H9 (cell line): ENCODE results near the gene AGTRAP. TPM values are rescaled to one million over a fixed set of nuclear protein-coding genes. Genes with fewer than 3 reads are reported as not detected.

Source experiments
- DNase-seq: peaks from one replicate; pipeline ENCODE4 v3.0.0-alpha.2; 2017
- H2AFZ ChIP-seq: one replicate; pipeline ENCODE4 v1.6.1; 2013; ENCODE audit warnings: mild to moderate bottlenecking, low read length, control low read depth, moderate library complexity
- H2AK5ac ChIP-seq: 2 replicates; pipeline ENCODE4 v1.6.1; 2013; ENCODE audit warnings: low read length, control low read depth, mixed read lengths; ENCODE audit not compliant: insufficient read length
- H2BK120ac ChIP-seq: one replicate; pipeline ENCODE4 v1.6.1; 2013; ENCODE audit warnings: low read depth, mild to moderate bottlenecking, low read length, control low read depth, inconsistent platforms; ENCODE audit not compliant: poor library complexity, severe bottlenecking
- H2BK12ac ChIP-seq: 2 replicates; pipeline ENCODE4 v1.6.1; 2013; ENCODE audit warnings: low read length, control low read depth, mixed read lengths, low read depth; ENCODE audit not compliant: insufficient read length
- H2BK15ac ChIP-seq: 2 replicates; pipeline ENCODE4 v1.6.1; 2013; ENCODE audit warnings: low read depth, low read length, control low read depth
- H2BK20ac ChIP-seq: one replicate; pipeline ENCODE4 v1.6.1; 2013; ENCODE audit warnings: low read depth, mild to moderate bottlenecking, low read length, control low read depth, inconsistent platforms; ENCODE audit not compliant: poor library complexity, severe bottlenecking
- H2BK5ac ChIP-seq: 2 replicates; pipeline ENCODE4 v1.6.1; 2013; ENCODE audit warnings: low read length, control low read depth, mixed read lengths; ENCODE audit not compliant: insufficient read length
- H3K14ac ChIP-seq: 2 replicates; pipeline ENCODE4 v1.6.1; 2013; ENCODE audit warnings: low read length, control low read depth; ENCODE audit not compliant: insufficient read depth
- H3K18ac ChIP-seq: 2 replicates; pipeline ENCODE4 v1.6.1; 2013; ENCODE audit warnings: low read depth, mild to moderate bottlenecking, mixed read lengths, low read length, control low read depth; ENCODE audit not compliant: insufficient read length
- H3K23ac ChIP-seq: 2 replicates; pipeline ENCODE4 v1.6.1; 2013; ENCODE audit warnings: low read length, control low read depth, mixed read lengths, low read depth; ENCODE audit not compliant: insufficient read length
- H3K23me2 ChIP-seq: 2 replicates; pipeline ENCODE4 v1.6.1; 2013; ENCODE audit warnings: low read depth, mild to moderate bottlenecking, mixed read lengths, low read length, control low read depth; ENCODE audit not compliant: insufficient read length, poor library complexity, severe bottlenecking
- H3K27ac ChIP-seq: 2 replicates; pipeline ENCODE4 v1.5.1; 2013; ENCODE audit warnings: low read length, control low read depth, mixed read lengths, low read depth; ENCODE audit not compliant: insufficient read length
- H3K27me3 ChIP-seq: 2 replicates; pipeline ENCODE4 v1.6.1; 2013; ENCODE audit warnings: low read length, control low read depth, inconsistent platforms; ENCODE audit not compliant: insufficient read depth
- H3K4ac ChIP-seq: 2 replicates; pipeline ENCODE4 v1.6.1; 2013; ENCODE audit warnings: low read depth, mild to moderate bottlenecking, control low read depth, inconsistent platforms, low read length, moderate library complexity
- H3K4me1 ChIP-seq: 2 replicates; pipeline ENCODE4 v1.6.1; 2013; ENCODE audit warnings: low read length, control low read depth, inconsistent platforms; ENCODE audit not compliant: insufficient read depth
- H3K4me2 ChIP-seq: 2 replicates; pipeline ENCODE4 v1.6.1; 2013; ENCODE audit warnings: low read length, control low read depth, mixed read lengths; ENCODE audit not compliant: insufficient read length, insufficient read depth
- H3K56ac ChIP-seq: 2 replicates; pipeline ENCODE4 v1.6.1; 2013; ENCODE audit warnings: low read depth, mild to moderate bottlenecking, mixed read lengths, low read length, control low read depth; ENCODE audit not compliant: insufficient read length
- H3K79me1 ChIP-seq: 2 replicates; pipeline ENCODE4 v1.6.1; 2013; ENCODE audit warnings: low read depth, mild to moderate bottlenecking, moderate library complexity, low read length, control low read depth, inconsistent platforms; ENCODE audit not compliant: insufficient read depth, poor library complexity, severe bottlenecking
- H3K79me2 ChIP-seq: 2 replicates; pipeline ENCODE4 v1.6.1; 2013; ENCODE audit warnings: low read length, control low read depth, inconsistent platforms; ENCODE audit not compliant: insufficient read depth
- H3K9ac ChIP-seq: 2 replicates; pipeline ENCODE4 v1.6.1; 2013; ENCODE audit warnings: low read length, control low read depth, mixed read lengths; ENCODE audit not compliant: insufficient read length; ENCODE audit errors: extremely low read depth
- H3K9me3 ChIP-seq: one replicate; pipeline ENCODE4 v1.6.1; 2013; ENCODE audit warnings: low read depth, low read length, inconsistent platforms; ENCODE audit not compliant: control insufficient read depth
- H3T11ph ChIP-seq: one replicate; pipeline ENCODE4 v1.6.1; 2013; ENCODE audit warnings: mild to moderate bottlenecking, low read length, control low read depth, inconsistent platforms
- H4K20me1 ChIP-seq: one replicate; pipeline ENCODE4 v1.6.1; 2013; ENCODE audit not compliant: control insufficient read depth, insufficient read length, insufficient read depth
- H4K5ac ChIP-seq: 2 replicates; pipeline ENCODE4 v1.6.1; 2013; ENCODE audit warnings: low read depth, mild to moderate bottlenecking, mixed read lengths, low read length, control low read depth; ENCODE audit not compliant: insufficient read length
- H4K8ac ChIP-seq: replicated peaks from 2 replicates; pipeline ENCODE4 v1.6.1; 2013; ENCODE audit warnings: low read length, control low read depth, mixed read lengths, low read depth; ENCODE audit not compliant: insufficient read length
- H4K91ac ChIP-seq: 2 replicates; pipeline ENCODE4 v1.6.1; 2013; ENCODE audit warnings: low read depth, mild to moderate bottlenecking, moderate library complexity, mixed read lengths, low read length, control low read depth; ENCODE audit not compliant: insufficient read length
- H3K27ac Mint-ChIP-seq, 3 experiments: 2 replicates in 2 of 3; 3 replicates in 1 of 3; pipeline ENCODE4 v1.8.0; 2020 to 2021; ENCODE audit warnings: mixed read lengths in 3 of 3, mild to moderate bottlenecking in 1 of 3, moderate library complexity in 1 of 3
- H3K27me3 Mint-ChIP-seq: 2 replicates; pipeline ENCODE4 v1.8.0; 2021; ENCODE audit warnings: low read depth, mild to moderate bottlenecking, moderate library complexity, mixed read lengths
- H3K36me3 Mint-ChIP-seq, 3 experiments: 2 replicates in 2 of 3; 3 replicates in 1 of 3; pipeline ENCODE4 v1.8.0; 2020 to 2021; ENCODE audit warnings: low read depth in 3 of 3, mixed read lengths in 3 of 3; ENCODE audit not compliant: insufficient read depth in 1 of 3
- H3K4me1 Mint-ChIP-seq, 2 experiments: 2 replicates each; pipeline ENCODE4 v1.8.0; 2020; ENCODE audit warnings: mixed read lengths in 2 of 2
- H3K4me3 Mint-ChIP-seq, 2 experiments: 2 replicates in 1 of 2; 3 replicates in 1 of 2; pipeline ENCODE4 v1.8.0; 2020 to 2021; ENCODE audit warnings: mild to moderate bottlenecking in 2 of 2, mixed read lengths in 2 of 2, moderate library complexity in 1 of 2
- H3K9me3 Mint-ChIP-seq, 2 experiments: 2 replicates in 1 of 2; 3 replicates in 1 of 2; pipeline ENCODE4 v1.8.0; 2020; ENCODE audit warnings: mild to moderate bottlenecking in 2 of 2, mixed read lengths in 2 of 2, moderate library complexity in 1 of 2
- CTCF ChIP-seq: fragments of 200-600 bp; sonication (generic); conservative IDR thresholded peaks from 3 replicates; pipeline ENCODE4 v1.8.0; 2021; ENCODE audit warnings: antibody characterized with exemption, mild to moderate bottlenecking
- WGBS: extraction: QIAGEN DNeasy Blood & Tissue Kit; methylation state at CpG from one replicate; pipeline ENCODE4 v1.1.7; 2013; ENCODE audit warnings: missing lambda C conversion rate, low lambda C conversion rate, mixed read lengths; ENCODE audit not compliant: insufficient read length; ENCODE audit errors: extremely low coverage; 5-methylcytosine and 5-hydroxymethylcytosine counted together
- total RNA-seq: library from RNA; stranded (reverse); gene quantifications from 2 replicates; pipeline ENCODE4 v1.2.1, GENCODE V29; 2021

AGTRAP gene
- total RNA-seq, 1 experiment from 2014 or later: 60.9 TPM

GRCh38 chr1:11786168-11786567, 50.2 kb downstream of the AGTRAP start:
- no peak overlapping the region for H3K23ac ChIP-seq
- H3K4me3 Mint-ChIP-seq: no peak overlapping the region; a peak in 1 of 5 replicates
- H3K27ac Mint-ChIP-seq: peak overlapping the region in 1 of 3 experiments; percentile 70; a peak in 1 of 7 replicates
- H2AK5ac ChIP-seq: no peak overlapping the region
- H4K20me1 ChIP-seq: no peaks in the 10 kb centered on the region
- no peak overlapping the region for H3K56ac ChIP-seq
- no peak overlapping the region for H3T11ph ChIP-seq
- H3K36me3 Mint-ChIP-seq: peaks cover 3 to 9% (median 8%) of the 10 kb centered on the region in 3 experiments; a peak in 5 of 7 replicates
- H3K4me2 ChIP-seq: no peak overlapping the region
- peaks cover 1% of the 10 kb centered on the region; the same call in 1 of the 2 replicates for H3K27me3 Mint-ChIP-seq
- WGBS: no CpG with 5 or more reads among the region's 5 CpGs
- H3K4me1 ChIP-seq: peaks cover 6% of the 10 kb centered on the region; the same call in 1 of the 2 replicates
- H3K79me2 ChIP-seq: no peaks in the 10 kb centered on the region
- no peak overlapping the region for H2BK15ac ChIP-seq
- DNase-seq: no peak
- no peak overlapping the region for H2BK12ac ChIP-seq
- no peaks in the 10 kb centered on the region for H3K9me3 ChIP-seq
- no peaks in the 10 kb centered on the region for H3K79me1 ChIP-seq
- no peak overlapping the region for H4K8ac ChIP-seq
- no peak overlapping the region for H2BK20ac ChIP-seq
- H4K5ac ChIP-seq: no peak overlapping the region
- no peak overlapping the region for H3K18ac ChIP-seq
- H2BK120ac ChIP-seq: no peak overlapping the region
- H3K27me3 ChIP-seq: no peaks in the 10 kb centered on the region
- no peak overlapping the region for H3K4ac ChIP-seq
- H3K27ac ChIP-seq: no peak overlapping the region
- H3K23me2 ChIP-seq: no peaks in the 10 kb centered on the region
- no peak overlapping the region for H4K91ac ChIP-seq
- no peak overlapping the region for H2BK5ac ChIP-seq
- H3K9ac ChIP-seq: no peak overlapping the region
- TF ChIP-seq CTCF: no peak
- no peak overlapping the region for H2AFZ ChIP-seq
- H3K14ac ChIP-seq: no peak overlapping the region
- H3K9me3 Mint-ChIP-seq: no peaks in the 10 kb centered on the region
- peaks cover 25 to 34% of the 10 kb centered on the region in 2 experiments for H3K4me1 Mint-ChIP-seq
